Body of pancreas (tissue), 4 donors: Measurements from ENCODE around the gene SLC45A1. TPM values are rescaled to one million over a fixed set of nuclear protein-coding genes. Genes with fewer than 3 reads are reported as not detected.
A peak's percentile ranks its signal among the peaks of the same experiment; 100 is the strongest.
"Not testable (repeated sequence)": the region's sequence is repeated elsewhere in the genome, so short reads cannot be mapped to it uniquely, and the experiment has no call there.

Source experiments
- ATAC-seq: fragments of 150-250 bp; one replicate; pipeline ENCODE4 v1.9.1; 2016
- DNase-seq, 4 donors: peaks; one replicate each; pipeline ENCODE4 v3.0.0-alpha.2; 2019
- H3K27ac ChIP-seq, 4 donors: fragments of 200-600 bp; sonication (generic); 1 replicate in 3 of 4; 2 replicates in 1 of 4; pipeline versions ENCODE4 v1.5.1 to v1.6.1; 2016 to 2019; ENCODE audit warnings: mild to moderate bottlenecking in 1 of 4, mixed read lengths in 1 of 4, moderate library complexity in 1 of 4
- H3K27me3 ChIP-seq, 2 donors: fragments of 200-600 bp; sonication (generic); one replicate each; pipeline ENCODE4 v1.6.0; 2016; ENCODE audit warnings: mild to moderate bottlenecking in 1 of 2
- H3K36me3 ChIP-seq, 2 donors: fragments of 200-600 bp; sonication (generic); replicated peaks in 1 of 2; 2 replicates each; pipeline ENCODE4 v1.5.1; 2016; ENCODE audit warnings: low read depth in 2 of 2; ENCODE audit not compliant: insufficient read depth in 1 of 2
- H3K4me1 ChIP-seq: fragments of 200-600 bp; sonication (generic); one replicate; pipeline ENCODE4 v1.6.0; 2016
- H3K4me3 ChIP-seq, 2 donors: fragments of 200-600 bp; sonication (generic); 1 replicate in 1 of 2; 2 replicates in 1 of 2; pipeline ENCODE4 v1.5.1; 2016 to 2019
- H3K9me3 ChIP-seq, 3 donors: fragments of 200-600 bp; sonication (generic); 1 replicate in 2 of 3; 2 replicates in 1 of 3; pipeline ENCODE4 v1.5.1; 2016
- POLR2A ChIP-seq, 3 donors: fragments of 450-650 bp; IDR thresholded peaks; one replicate each; pipeline ENCODE4 v1.6.1; 2016; ENCODE audit warnings: antibody characterized with exemption in 3 of 3, mild to moderate bottlenecking in 2 of 3
- WGBS, 2 donors: methylation state at CpG; one replicate each; pipeline ENCODE4 v1.1.5; 2017; 5-methylcytosine and 5-hydroxymethylcytosine counted together
- intact Hi-C: fragments of 100-400 bp; cut with DNase I; formaldehyde crosslinking; loops from one replicate; pipeline ENCODE4 v1.15.1; 2023
- total RNA-seq, 2 donors: library from RNA; depleted of rRNA; stranded (reverse); fragments of >200 nt; gene quantifications; one replicate each; pipeline ENCODE4 v1.1.0, GENCODE V29; 2016
- TF ChIP-seq, protein P1 (sequence below), 7 experiments: fragments of 450-650 bp in 4 of 7; fragments of 200-600 bp in 3 of 7; sonication (generic) in 3 of 7; IDR thresholded peaks; one replicate each; pipeline ENCODE4 v1.5.1; 2016 to 2019; ENCODE audit warnings: antibody characterized with exemption in 7 of 7

Gene SLC45A1
- total RNA-seq, 2 donors from 2014 or later: 1.6 TPM; not detected in 1

DNA sequence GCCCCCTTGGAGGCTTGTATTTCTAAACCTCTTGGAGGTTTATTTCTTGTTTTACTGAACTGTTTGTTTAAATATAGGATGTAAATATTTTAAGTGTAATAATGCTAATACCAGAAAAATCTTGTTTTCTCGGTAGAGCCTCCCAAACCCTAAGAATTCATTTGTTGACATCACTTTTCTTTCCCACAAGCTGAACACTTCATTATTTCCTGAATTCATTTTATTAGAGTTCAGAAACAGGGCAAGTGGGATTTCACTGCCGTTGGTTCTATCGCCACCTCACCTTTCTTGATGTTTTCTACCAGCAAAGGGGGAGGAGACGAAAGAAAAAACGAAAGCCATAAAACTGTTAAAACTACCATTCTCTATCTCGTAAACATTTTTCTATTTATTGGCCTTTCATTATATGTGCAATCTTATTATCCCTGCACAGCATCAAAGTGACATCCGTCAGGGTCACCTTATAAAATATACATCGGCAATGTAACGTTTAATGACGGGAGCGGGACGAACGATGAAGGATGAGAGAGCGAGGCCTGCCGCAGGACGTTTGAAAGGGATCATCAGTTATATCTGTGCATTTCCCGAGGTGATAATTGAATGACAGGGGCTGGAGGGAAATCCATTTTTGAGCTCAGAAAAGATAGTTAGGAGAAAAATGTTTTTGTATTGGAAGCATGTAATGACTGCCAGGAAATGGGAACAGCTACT, 59.5 kb downstream of the SLC45A1 start:
- intact Hi-C loops: loop anchor here (5.0 kb wide), 1 partner anchor 50 kb away; no protein-coding TSS in a partner anchor
- ATAC-seq (no peak), DNase-seq (no peak)
- Histone ChIP-seq H3K9me3 (no peaks in the 10 kb centered on the region), H3K4me1 (peaks cover 53% of the 10 kb centered on the region), H3K4me3 (no peak overlapping the region), H3K27me3 (no peaks in the 10 kb centered on the region), H3K36me3 (no peaks in the 10 kb centered on the region), H3K27ac (no peak overlapping the region)
- no peak for TF ChIP-seq POLR2A (IDR thresholded peaks at IDR 0.05)
- TF ChIP-seq, protein P1, sequence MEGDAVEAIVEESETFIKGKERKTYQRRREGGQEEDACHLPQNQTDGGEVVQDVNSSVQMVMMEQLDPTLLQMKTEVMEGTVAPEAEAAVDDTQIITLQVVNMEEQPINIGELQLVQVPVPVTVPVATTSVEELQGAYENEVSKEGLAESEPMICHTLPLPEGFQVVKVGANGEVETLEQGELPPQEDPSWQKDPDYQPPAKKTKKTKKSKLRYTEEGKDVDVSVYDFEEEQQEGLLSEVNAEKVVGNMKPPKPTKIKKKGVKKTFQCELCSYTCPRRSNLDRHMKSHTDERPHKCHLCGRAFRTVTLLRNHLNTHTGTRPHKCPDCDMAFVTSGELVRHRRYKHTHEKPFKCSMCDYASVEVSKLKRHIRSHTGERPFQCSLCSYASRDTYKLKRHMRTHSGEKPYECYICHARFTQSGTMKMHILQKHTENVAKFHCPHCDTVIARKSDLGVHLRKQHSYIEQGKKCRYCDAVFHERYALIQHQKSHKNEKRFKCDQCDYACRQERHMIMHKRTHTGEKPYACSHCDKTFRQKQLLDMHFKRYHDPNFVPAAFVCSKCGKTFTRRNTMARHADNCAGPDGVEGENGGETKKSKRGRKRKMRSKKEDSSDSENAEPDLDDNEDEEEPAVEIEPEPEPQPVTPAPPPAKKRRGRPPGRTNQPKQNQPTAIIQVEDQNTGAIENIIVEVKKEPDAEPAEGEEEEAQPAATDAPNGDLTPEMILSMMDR (IDR thresholded peaks at IDR 0.05): no peak
- 85 to 88% methylated on average over 17 of the region's 17 CpGs for WGBS, 2 donors

DNA sequence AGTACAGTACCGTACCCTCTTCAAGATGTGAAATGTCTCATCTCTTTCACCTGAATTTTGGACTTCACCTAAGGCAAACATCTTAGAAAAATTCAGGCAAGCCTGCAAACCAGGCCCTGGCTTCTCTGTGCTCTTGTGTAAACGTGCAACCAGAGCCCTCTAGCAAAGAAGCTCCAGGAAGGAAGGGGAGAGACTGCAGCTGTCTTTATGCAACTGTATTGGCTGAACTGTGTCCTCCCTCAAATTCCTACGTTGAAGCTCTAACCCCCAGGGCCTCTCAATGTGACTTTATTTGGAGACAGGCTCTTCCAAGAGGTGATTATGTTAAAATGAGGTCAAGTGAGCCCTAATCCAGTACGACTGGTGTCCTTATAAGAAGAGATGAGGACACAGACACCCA, 60.3 kb downstream of the SLC45A1 start:
- Histone ChIP-seq H3K36me3 (no peaks in the 10 kb centered on the region), H3K4me1 (peaks cover 52% of the 10 kb centered on the region), H3K27me3 (no peaks in the 10 kb centered on the region), H3K4me3 (no peak overlapping the region), H3K9me3 (no peaks in the 10 kb centered on the region), H3K27ac (peak overlapping the region in 2 of 4 donors; percentile 22)
- no peak for ATAC-seq
- 53 to 55% methylated on average over 4 of the region's 4 CpGs for WGBS, 2 donors
- peak in 1 of 4 donors; percentile 13 for DNase-seq
- TF ChIP-seq, protein P1 (IDR thresholded peaks at IDR 0.05): no peak
- no peak for TF ChIP-seq POLR2A (IDR thresholded peaks at IDR 0.05)
- intact Hi-C loops: loop anchor here (5.0 kb wide), 1 partner anchor 49 kb away; no protein-coding TSS in a partner anchor

DNA sequence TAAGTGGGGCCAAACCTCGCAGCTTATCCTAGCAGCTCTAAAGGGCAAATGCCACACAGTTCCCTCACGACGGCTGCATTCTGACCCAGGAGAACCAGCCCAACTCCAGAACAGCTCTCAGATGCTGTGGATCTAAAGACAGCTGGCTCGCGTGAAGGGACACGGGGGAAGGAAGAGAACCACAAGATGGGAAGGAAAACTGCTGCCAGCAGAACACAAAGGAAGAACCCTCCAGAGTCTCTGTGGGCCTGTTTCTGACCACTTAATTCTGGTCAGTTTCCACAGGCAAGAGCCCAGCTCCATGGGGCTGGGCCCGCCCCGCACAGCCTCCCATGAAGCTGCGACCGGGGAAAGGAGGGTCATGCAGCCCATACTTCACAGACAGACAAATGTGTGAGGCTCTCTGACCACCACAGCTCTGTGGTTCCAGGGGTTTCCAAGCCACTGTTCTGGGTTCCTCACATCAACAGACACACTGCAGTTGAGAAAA, 61.1 kb downstream of the SLC45A1 start:
- H3K27me3 ChIP-seq: no peaks in the 10 kb centered on the region
- no peak for TF ChIP-seq POLR2A (IDR thresholded peaks at IDR 0.05)
- TF ChIP-seq, protein P1 (IDR thresholded peaks at IDR 0.05): no peak
- DNase-seq (peak in 1 of 4 donors; percentile 7), ATAC-seq (no peak)
- peak overlapping the region in 3 of 4 donors; percentile 22 to 25 (median 22) for H3K27ac ChIP-seq
- H3K36me3 ChIP-seq: no peaks in the 10 kb centered on the region
- 80 to 82% methylated on average over 7 to 10 of the region's 10 CpGs for WGBS, 2 donors
- no peak overlapping the region for H3K4me3 ChIP-seq
- H3K4me1 ChIP-seq: peaks cover 47% of the 10 kb centered on the region
- no peaks in the 10 kb centered on the region for H3K9me3 ChIP-seq
- intact Hi-C loops: loop anchor here (5.0 kb wide), 1 partner anchor 48 kb away; no protein-coding TSS in a partner anchor

DNA sequence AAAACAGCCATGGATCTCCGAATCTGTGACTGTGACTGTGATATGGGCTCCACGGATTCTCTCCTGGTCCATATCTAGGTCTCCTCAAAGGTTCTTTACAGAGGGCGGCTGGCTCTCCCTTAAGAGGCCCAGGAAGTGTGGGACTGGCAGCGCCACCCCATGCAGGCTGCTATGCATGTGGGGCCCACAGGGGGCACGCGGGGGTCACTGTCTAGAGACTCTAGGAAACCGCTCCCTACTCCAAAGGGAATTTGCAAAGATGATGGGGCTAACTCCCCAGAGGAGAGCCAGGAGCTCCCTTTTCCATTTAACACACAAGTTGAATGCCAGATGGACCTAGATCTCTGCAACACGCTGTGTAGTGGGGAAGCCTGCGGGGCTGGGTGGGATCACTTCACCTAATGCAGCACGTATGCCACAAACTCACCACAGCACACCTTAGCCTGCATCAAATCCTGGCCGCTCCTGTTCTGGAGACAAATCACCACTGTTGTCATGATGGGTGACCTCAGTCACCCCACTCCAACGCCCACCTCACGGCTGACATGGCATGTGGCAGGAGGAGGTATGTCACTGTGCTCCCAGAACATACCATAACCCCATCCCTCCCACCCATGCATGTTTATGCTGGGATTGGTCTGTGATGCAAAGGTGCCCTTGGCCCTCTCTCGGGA, 61.7 kb downstream of the SLC45A1 start:
- peak in 1 of 4 donors; percentile 10 for DNase-seq
- intact Hi-C loops: loop anchor here (5.0 kb wide), 1 partner anchor 48 kb away; no protein-coding TSS in a partner anchor
- WGBS, 2 donors: 88 to 91% methylated on average over 12 to 14 of the region's 14 CpGs

DNA sequence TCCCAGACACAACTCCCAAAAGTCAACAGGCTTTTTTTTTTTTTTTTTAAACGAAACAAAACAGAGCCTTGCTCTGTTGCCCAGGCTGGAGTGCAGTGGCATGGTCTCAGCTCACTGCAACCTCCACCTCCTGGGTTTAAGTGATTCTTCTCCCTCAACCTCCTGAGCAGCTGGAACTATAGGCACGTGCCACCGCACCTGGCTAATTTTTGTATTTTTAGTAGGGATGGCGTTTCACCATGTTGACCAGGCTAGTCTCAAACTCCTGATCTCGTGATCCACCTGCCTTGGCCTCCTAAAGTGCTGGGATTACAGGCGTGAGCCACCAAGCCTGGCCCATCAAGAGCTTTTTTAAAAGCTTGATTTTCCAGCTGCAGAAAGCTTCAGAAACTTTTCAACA, 62.4 kb downstream of the SLC45A1 start:
- H3K4me1 ChIP-seq: peaks cover 52% of the 10 kb centered on the region
- not testable (repeated sequence) for ATAC-seq, H3K27ac ChIP-seq

More for the DNA sequence above, 61.7 kb downstream of the SLC45A1 start:
- H3K36me3 ChIP-seq: no peaks in the 10 kb centered on the region
- H3K27ac ChIP-seq: peak overlapping the region in 2 of 4 donors; percentile 22 to 25
- no peak for TF ChIP-seq POLR2A (IDR thresholded peaks at IDR 0.05)
- TF ChIP-seq, protein P1 (IDR thresholded peaks at IDR 0.05): no peak
- H3K27me3 ChIP-seq: no peaks in the 10 kb centered on the region
- no peak for ATAC-seq
- peaks cover 47% of the 10 kb centered on the region for H3K4me1 ChIP-seq
- no peaks in the 10 kb centered on the region for H3K9me3 ChIP-seq
- H3K4me3 ChIP-seq: no peak overlapping the region

More for the DNA sequence above, 62.4 kb downstream of the SLC45A1 start:
- DNase-seq, H3K36me3 ChIP-seq, H3K4me3 ChIP-seq, intact Hi-C loops, H3K9me3 ChIP-seq, H3K27me3 ChIP-seq: not testable (repeated sequence)
- 85 to 87% methylated on average over 6 of the region's 6 CpGs for WGBS, 2 donors
